Muscle of arm (tissue), 12 donors: ENCODE measurements around the gene MVB12B. TPM values are rescaled to one million over a fixed set of nuclear protein-coding genes. Genes with fewer than 3 reads are reported as not detected.
A peak's percentile ranks its signal among the peaks of the same experiment; 100 is the strongest.

ENCODE experiments used
- DNase-seq: peaks from one replicate; pipeline ENCODE4 v3.0.0-alpha.2; 2013
- polyA plus RNA-seq, 12 donors: library from polyadenylated mRNA; unstranded; fragments of 120-200 nt; gene quantifications; one replicate each; pipeline ENCODE4 v1.2.1, GENCODE V29; 2013; ENCODE audit not compliant: insufficient read length in 12 of 12

Gene MVB12B
- polyA plus RNA-seq, 12 donors = 9.8 to 24.5 (median 16.3) TPM; not detected in 1

GRCh38 chr9:126404459-126404858 is 77.8 kb downstream of the MVB12B start:
- no peak for DNase-seq

DNA sequence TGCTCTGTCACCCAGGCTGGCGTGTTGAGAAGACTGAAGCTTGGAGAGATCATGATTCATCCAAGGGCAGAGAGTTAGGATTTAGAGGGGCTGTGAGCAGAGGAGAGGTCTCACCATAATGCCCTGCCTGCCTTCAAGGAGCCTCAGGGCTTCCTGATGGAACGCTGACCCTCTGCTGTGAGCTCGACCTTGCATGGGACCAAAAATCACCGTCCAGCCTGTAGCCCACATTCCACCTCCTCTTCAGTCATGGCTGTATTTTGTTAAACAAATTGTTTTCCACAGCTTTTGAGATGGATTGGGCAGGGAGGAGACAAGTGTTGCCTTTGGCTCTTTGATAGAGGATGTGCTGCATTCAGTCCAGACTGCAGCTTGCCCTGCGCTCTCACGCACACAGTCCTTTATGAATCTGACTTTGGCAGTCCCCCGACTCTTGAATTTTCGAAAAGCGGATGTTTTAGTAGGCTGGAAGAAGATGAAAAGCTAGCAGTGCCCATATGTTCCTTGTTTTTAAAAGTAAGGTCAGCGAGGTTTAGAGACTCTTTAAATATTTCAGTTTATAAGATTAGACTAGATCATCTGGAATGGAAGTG is 79.5 kb downstream of the MVB12B start:
- DNase-seq = no peak

- no peak for DNase-seq
Observed at GRCh38 chr9:126407114-126407870, 80.7 kb downstream of the MVB12B start.

- no peak for DNase-seq
Observed at GRCh38 chr9:126408004-126408403, 81.4 kb downstream of the MVB12B start.

- DNase-seq = no peak
Observed at GRCh38 chr9:126410229-126410628, 83.6 kb downstream of the MVB12B start.

DNA sequence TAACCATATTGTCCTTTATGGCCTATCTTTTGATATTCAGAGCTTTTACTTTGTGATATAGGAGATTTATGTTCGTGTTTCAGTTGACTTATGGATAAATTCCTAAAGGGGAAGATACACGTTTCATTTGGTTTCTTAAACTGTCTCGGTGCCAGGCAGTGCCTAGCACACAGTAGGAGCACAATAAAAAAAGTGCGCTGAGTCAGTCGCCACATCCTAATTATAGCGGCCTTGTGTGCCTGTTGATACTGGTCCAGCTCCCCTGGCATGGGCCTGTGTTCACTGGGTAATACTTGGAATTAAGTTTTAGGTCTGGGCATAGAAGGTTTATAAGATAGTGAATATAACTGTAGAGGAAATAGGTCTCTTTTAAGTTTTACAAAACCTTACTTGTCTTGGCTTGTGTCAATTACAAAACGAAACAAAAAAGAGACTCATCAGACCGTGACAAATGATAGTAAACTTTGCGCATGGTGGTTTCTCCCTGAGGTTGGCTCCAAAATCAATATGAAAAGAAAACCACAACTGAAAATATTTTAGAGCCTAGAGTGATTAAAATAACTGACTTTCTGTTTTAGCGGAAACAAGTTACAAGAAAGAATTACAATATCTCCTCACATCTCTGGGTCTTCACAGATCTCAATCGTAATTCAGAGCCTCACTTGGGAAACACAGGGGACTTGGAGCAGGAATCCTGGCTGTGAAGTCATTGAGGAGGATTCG is 84.8 kb downstream of the MVB12B start:
- no peak for DNase-seq

- DNase-seq = no peak
Observed at GRCh38 chr9:126411948-126412284, 85.3 kb downstream of the MVB12B start.

DNA sequence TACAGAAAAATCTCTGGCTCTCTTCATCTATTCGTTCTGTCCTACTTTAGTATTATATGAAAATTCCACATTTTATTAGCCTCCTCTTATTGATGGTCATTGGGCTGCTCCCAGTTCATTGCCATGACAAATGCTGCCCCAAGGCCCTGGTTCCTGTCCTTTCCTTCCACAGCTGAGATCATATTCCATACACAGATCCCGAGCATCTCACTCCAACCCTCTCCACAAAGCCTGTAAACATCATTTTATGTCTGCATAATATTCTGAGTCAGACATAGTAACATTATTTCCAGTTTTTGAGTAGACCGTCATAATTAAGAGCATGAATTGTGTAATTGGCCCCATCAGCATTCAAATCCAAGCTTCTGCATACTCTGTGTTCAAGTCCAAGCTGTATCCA is 86.3 kb downstream of the MVB12B start:
- DNase-seq = no peak

DNA sequence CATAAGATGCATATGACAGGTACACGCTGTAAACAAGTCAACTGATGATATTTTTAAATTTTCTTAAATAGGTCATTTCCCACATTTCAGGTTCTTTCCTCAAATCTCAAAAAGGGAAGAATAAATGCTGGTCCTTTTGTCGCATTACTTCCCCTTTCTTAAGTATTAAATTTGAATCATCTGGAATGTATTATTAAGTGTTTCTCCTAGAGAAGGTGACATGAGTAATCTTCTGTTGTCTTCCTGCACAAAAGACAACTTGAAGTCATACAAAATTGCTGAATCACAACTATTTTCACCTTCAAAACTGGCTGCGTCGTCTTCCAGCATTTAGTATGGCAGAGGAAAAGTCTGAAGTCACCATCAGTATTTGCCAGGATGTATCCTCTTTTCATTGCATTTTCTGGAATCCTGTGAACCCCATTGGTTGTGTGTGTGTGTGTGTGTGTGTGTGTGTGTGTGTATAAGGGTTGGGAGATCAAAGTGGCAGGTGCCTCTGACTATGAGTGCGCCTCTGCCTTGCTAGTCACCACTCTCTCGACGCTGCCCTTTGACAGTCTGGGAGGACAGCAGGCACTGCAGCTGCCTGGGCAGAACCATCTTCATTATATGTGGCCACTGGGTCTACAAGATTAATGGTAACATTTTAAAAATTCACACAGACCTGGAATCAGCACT is 86.9 kb downstream of the MVB12B start:
- no peak for DNase-seq

DNA sequence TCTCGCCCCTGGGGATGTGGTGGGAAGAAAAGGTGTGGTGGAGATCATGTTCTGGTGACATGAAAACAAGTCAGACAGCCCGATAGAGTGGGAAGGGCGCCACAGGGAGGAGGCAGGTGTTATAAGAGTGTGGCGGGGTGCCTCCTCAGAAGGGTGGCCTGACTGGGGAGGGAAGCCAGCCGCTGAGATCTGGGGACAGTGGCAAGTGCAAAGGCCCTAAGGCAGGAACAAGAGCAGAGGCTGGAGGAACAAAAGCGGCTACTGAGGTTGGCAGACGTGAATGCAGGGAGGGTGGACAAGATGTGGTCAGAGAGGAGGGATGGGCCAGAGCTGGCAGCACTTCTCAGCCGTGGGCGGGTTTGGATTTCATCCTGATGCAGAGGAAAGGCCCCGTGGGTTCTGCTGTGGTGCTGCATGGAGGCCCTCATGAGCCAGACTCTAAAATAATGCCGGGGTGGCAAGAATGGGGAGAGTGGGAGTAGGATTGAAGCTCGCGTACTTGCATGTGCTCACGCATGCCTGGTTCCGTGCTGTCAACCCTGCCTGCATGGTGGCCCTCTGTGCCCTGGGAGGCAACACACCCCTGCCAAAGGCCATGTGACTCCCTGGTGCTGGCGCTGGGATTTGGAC is 89.2 kb downstream of the MVB12B start:
- DNase-seq = no peak

GRCh38 chr9:126417043-126417442 is 90.4 kb downstream of the MVB12B start:
- no peak for DNase-seq

- no peak for DNase-seq
Observed at GRCh38 chr9:126417684-126418083, 91.1 kb downstream of the MVB12B start.

DNA sequence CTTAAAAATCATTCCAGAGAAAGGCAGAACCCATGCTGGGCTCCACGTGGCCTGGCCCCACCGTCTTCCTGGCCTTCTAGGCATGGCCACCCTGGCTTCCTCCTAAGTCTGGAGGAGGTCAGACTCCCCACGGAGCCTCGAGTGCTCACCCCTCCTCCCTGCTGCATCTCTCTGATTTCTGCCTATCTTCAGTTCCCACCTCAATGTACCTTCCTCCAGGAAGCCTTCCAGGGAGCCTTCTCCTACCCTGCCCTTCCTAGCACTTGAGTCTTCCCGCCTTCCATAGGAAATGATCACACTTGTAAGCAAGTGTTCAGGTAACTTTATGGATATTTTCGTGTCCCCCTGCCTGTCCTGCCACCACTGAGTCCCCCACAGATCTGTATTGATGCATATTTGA is 92.0 kb downstream of the MVB12B start:
- DNase-seq = no peak

DNA sequence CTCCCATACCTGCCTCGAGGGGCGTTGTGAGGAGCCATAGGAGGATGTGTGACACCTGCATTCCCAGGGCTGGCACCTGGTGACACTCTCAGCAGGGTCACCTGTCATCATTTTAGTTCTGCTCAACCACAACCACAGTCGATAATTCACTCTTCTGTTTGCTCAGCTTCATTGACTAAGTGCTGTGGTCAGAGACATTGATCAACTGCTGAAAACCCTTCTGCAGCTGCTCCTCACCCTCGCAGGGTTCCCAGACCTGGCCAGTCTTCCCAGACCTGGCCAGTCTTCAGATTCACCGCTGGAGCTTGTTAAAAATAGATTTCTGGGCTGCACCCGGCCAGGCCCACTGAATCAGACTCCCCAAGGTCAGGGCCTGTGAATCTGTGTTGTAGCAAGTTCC is 92.8 kb downstream of the MVB12B start:
- DNase-seq = no peak

- DNase-seq = no peak
Observed at GRCh38 chr9:126420135-126420534, 93.5 kb downstream of the MVB12B start.

- no peak for DNase-seq
Observed at GRCh38 chr9:126420643-126421564, 94.3 kb downstream of the MVB12B start.

- no peak for DNase-seq
Observed at GRCh38 chr9:126421567-126422428, 95.2 kb downstream of the MVB12B start.

GRCh38 chr9:126423142-126423915 is 96.7 kb downstream of the MVB12B start:
- DNase-seq = peak; percentile 37

GRCh38 chr9:126423916-126424185 is 97.2 kb downstream of the MVB12B start:
- DNase-seq = no peak
